ENCODE data around the gene ANTXR2. TPM values are rescaled to one million over a fixed set of nuclear protein-coding genes. Genes with fewer than 3 reads are reported as not detected.

The ANTXR2 gene
- total and polyA plus RNA-seq, 12 donors: 9.9 to 68.4 (median 49.2) TPM

GRCh38 chr4:80073473-80074008 is 512 bp upstream of the ANTXR2 start:
- H3K27ac ChIP-seq: peak overlapping the region; percentile 85 to 97 (median 93)
- ATAC-seq (no peak), DNase-seq (no peak)
- 32 to 37% methylated on average over 4 of the region's 4 CpGs for WGBS, 2 donors
- peaks cover 0 to 82% (median 27%) of the 10 kb centered on the region in 9 donors for H3K4me1 ChIP-seq
- H3K36me3 ChIP-seq: peaks cover 0 to 12% (median 0%) of the 10 kb centered on the region in 9 donors
- intact Hi-C loops (cut with DNase I): loop anchor here in 5 of 10 donors (2.0 to 10.0 kb wide), 5 partner anchors 36 to 159 kb away; no protein-coding TSS in a partner anchor
- H3K4me3 ChIP-seq: peak overlapping the region; percentile 70 to 97 (median 91)
- no peaks in the 10 kb centered on the region for H3K27me3 ChIP-seq
- TF ChIP-seq CTCF (IDR thresholded peaks at IDR 0.05): no peak
- no peaks in the 10 kb centered on the region for H3K9me3 ChIP-seq

- Histone ChIP-seq H3K27me3 (no peaks in the 10 kb centered on the region), H3K4me3 (peak overlapping the region; percentile 70 to 97 (median 91)), H3K4me1 (peaks cover 0 to 73% (median 27%) of the 10 kb centered on the region in 9 donors), H3K9me3 (no peaks in the 10 kb centered on the region), H3K36me3 (peaks cover 0 to 24% (median 3%) of the 10 kb centered on the region in 9 donors), H3K27ac (peak overlapping the region; percentile 85 to 97 (median 93))
- intact Hi-C loops (cut with DNase I): loop anchor here in 5 of 10 donors (2.0 to 10.0 kb wide), 5 partner anchors 35 to 157 kb away; no protein-coding TSS in a partner anchor
- DNase-seq (peak; percentile 50 to 55), ATAC-seq (peak; percentile 22 to 75 (median 42))
- 0 to 1% methylated on average over 37 of the region's 37 CpGs for WGBS, 2 donors
- TF ChIP-seq CTCF (IDR thresholded peaks at IDR 0.05): peak in 1 of 9 donors; percentile 22
Measured at GRCh38 chr4:80072228-80072743, 743 bp downstream of the ANTXR2 start.

- H3K4me3 ChIP-seq: peak overlapping the region; percentile 70 to 97 (median 91)
- intact Hi-C loops (cut with DNase I): loop anchor here in 5 of 10 donors (2.0 to 10.0 kb wide), 5 partner anchors 34 to 157 kb away; no protein-coding TSS in a partner anchor
- peaks cover 0 to 68% (median 27%) of the 10 kb centered on the region in 9 donors for H3K4me1 ChIP-seq
- peaks cover 0 to 29% (median 7%) of the 10 kb centered on the region in 9 donors for H3K36me3 ChIP-seq
- no peaks in the 10 kb centered on the region for H3K27me3 ChIP-seq
- DNase-seq (no peak), ATAC-seq (peak in 3 of 8 donors; percentile 1 to 5 (median 2))
- 11 to 12% methylated on average over 15 of the region's 15 CpGs for WGBS, 2 donors
- no peak for TF ChIP-seq CTCF (IDR thresholded peaks at IDR 0.05)
- no peaks in the 10 kb centered on the region for H3K9me3 ChIP-seq
- peak overlapping the region in 9 of 10 donors; percentile 85 to 97 (median 93) for H3K27ac ChIP-seq
Measured at GRCh38 chr4:80071604-80072227, 1.3 kb downstream of the ANTXR2 start.

GRCh38 chr4:80070880-80071603 is 2.0 kb downstream of the ANTXR2 start:
- H3K36me3 ChIP-seq: peaks cover 0 to 36% (median 9%) of the 10 kb centered on the region in 9 donors
- H3K27me3 ChIP-seq: no peaks in the 10 kb centered on the region
- no peaks in the 10 kb centered on the region for H3K9me3 ChIP-seq
- DNase-seq: no peak
- no peak for ATAC-seq
- peak overlapping the region in 9 of 10 donors; percentile 70 to 97 (median 91) for H3K4me3 ChIP-seq
- intact Hi-C loops (cut with DNase I): loop anchor here in 4 of 10 donors (5.0 to 10.0 kb wide), 4 partner anchors 34 to 156 kb away; no protein-coding TSS in a partner anchor
- TF ChIP-seq CTCF (IDR thresholded peaks at IDR 0.05): no peak
- H3K4me1 ChIP-seq: peaks cover 0 to 61% (median 27%) of the 10 kb centered on the region in 9 donors
- WGBS, 2 donors: 45 to 49% methylated on average over 6 of the region's 6 CpGs
- H3K27ac ChIP-seq: peak overlapping the region in 9 of 10 donors; percentile 85 to 97 (median 93)

All from heart right ventricle (tissue), 16 donors.